ENCODE results near the gene ANKRD28. TPM values are rescaled to one million over a fixed set of nuclear protein-coding genes. Genes with fewer than 3 reads are reported as not detected.

ANKRD28 gene
- total RNA-seq, 6 experiments from 2014 or later, result 80.4 to 96.3 (median 90.4) TPM

- Mint-ChIP-seq H3K4me3 (no peak overlapping the region), H3K9me3 (peaks cover 20% of the 10 kb centered on the region), H3K27ac (no peak overlapping the region), H3K4me1 (ENCODE audit: low read depth) (peaks cover 6% of the 10 kb centered on the region; the same call in 1 of the 2 replicates), H3K36me3 (ENCODE audit: low read depth) (peaks cover 15% of the 10 kb centered on the region), H3K27me3 (ENCODE audit: insufficient read depth) (no peaks in the 10 kb centered on the region; the same call in 1 of the 2 replicates)
- no peak for DNase-seq
- no peak for TF ChIP-seq CTCF (IDR thresholded peaks at IDR 0.05)
Observed at GRCh38 chr3:15839568-15839967, 41.8 kb upstream of the ANKRD28 start.

DNA sequence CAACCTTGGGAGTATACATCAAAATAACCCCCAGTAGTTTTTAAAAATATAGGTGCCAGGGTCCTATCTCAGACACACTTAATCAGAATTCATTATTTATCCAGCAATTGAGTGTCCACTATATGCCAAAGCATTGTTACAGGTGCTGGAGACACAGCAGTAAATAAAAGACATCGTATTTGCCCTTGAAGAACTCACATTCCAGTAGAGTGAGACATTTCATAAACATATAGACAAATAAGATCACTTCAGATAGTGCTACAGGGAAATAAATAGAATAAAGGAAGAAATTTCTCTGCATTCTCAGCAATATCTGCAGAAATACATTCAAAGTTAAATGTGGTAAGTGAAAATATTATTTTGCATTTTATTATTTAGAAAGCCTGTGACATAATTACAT, 34.1 kb upstream of the ANKRD28 start:
- Mint-ChIP-seq H3K27me3 (ENCODE audit: insufficient read depth) (no peaks in the 10 kb centered on the region), H3K27ac (no peak overlapping the region), H3K4me3 (no peak overlapping the region), H3K9me3 (no peaks in the 10 kb centered on the region), H3K36me3 (ENCODE audit: low read depth) (no peaks in the 10 kb centered on the region), H3K4me1 (ENCODE audit: low read depth) (peaks cover 14% of the 10 kb centered on the region)
- DNase-seq, result no peak
- TF ChIP-seq CTCF (IDR thresholded peaks at IDR 0.05), result no peak

DNA sequence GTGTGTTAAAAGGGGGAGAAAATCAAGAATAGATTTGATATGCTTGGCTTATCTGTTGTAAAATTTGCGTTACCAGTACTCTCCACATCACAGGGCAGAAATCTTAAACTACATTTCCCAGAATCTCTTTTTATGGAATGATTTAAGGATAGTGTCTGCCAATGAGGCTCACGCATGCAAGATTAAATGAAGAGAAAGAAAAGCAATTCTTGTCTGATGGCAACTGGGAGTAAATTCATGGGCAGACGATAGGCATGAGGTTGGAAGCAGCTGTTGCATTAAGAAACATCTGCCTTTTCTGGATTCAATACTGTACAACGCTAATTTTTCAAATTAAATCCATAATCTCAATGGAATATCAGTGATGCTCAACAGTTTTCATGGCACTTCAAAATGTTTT, 27.2 kb upstream of the ANKRD28 start:
- H3K9me3 Mint-ChIP-seq, result no peaks in the 10 kb centered on the region
- H3K4me1 Mint-ChIP-seq (ENCODE audit: low read depth), result peaks cover 30% of the 10 kb centered on the region
- H3K36me3 Mint-ChIP-seq (ENCODE audit: low read depth), result no peaks in the 10 kb centered on the region
- H3K27ac Mint-ChIP-seq, result no peak overlapping the region
- no peak for TF ChIP-seq CTCF (IDR thresholded peaks at IDR 0.05)
- H3K27me3 Mint-ChIP-seq (ENCODE audit: insufficient read depth), result peaks cover 2% of the 10 kb centered on the region; the same call in 1 of the 2 replicates
- H3K4me3 Mint-ChIP-seq, result no peak overlapping the region
- DNase-seq, result no peak

- peaks cover 2% of the 10 kb centered on the region; the same call in 1 of the 2 replicates for H3K27me3 Mint-ChIP-seq (ENCODE audit: insufficient read depth)
- no peak overlapping the region for H3K4me3 Mint-ChIP-seq
- TF ChIP-seq CTCF (IDR thresholded peaks at IDR 0.05), result no peak
- H3K36me3 Mint-ChIP-seq (ENCODE audit: low read depth), result no peaks in the 10 kb centered on the region
- no peak for DNase-seq
- no peak overlapping the region for H3K27ac Mint-ChIP-seq
- H3K9me3 Mint-ChIP-seq, result no peaks in the 10 kb centered on the region
- H3K4me1 Mint-ChIP-seq (ENCODE audit: low read depth), result peaks cover 48% of the 10 kb centered on the region
Observed at GRCh38 chr3:15823092-15823491, 25.3 kb upstream of the ANKRD28 start.

DNA sequence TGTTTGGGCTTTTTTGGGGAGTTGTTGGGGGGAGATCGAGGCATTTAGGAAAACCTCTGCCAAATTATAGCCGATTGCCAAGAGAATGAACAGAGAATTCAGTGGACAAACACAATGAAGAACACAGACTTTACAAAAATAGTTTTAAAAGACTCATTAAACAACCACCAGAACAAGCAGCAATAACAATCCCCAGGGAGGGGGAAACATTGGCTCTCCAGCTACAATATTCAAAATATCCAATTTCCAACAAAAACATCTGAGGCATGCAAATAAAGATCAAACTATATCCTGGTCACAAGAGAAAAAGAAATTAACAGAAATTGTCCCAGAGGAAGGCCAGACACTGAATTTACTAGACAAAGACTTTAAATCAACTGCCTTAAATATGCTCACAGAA, 24.5 kb upstream of the ANKRD28 start:
- no peak overlapping the region for H3K4me3 Mint-ChIP-seq
- no peak overlapping the region for H3K27ac Mint-ChIP-seq
- no peak for TF ChIP-seq CTCF (IDR thresholded peaks at IDR 0.05)
- H3K27me3 Mint-ChIP-seq (ENCODE audit: insufficient read depth), result peaks cover 2% of the 10 kb centered on the region; the same call in 1 of the 2 replicates
- H3K4me1 Mint-ChIP-seq (ENCODE audit: low read depth), result peaks cover 56% of the 10 kb centered on the region
- DNase-seq, result no peak
- H3K9me3 Mint-ChIP-seq, result no peaks in the 10 kb centered on the region
- no peaks in the 10 kb centered on the region for H3K36me3 Mint-ChIP-seq (ENCODE audit: low read depth)

GRCh38 chr3:15820911-15821310, 23.1 kb upstream of the ANKRD28 start:
- no peak; the same call in 1 of the 2 replicates for TF ChIP-seq CTCF (IDR thresholded peaks at IDR 0.05)
- peaks cover 70% of the 10 kb centered on the region for H3K4me1 Mint-ChIP-seq (ENCODE audit: low read depth)
- no peak overlapping the region for H3K27ac Mint-ChIP-seq
- H3K36me3 Mint-ChIP-seq (ENCODE audit: low read depth), result no peaks in the 10 kb centered on the region
- no peak for DNase-seq
- no peaks in the 10 kb centered on the region for H3K9me3 Mint-ChIP-seq
- no peak overlapping the region for H3K4me3 Mint-ChIP-seq
- H3K27me3 Mint-ChIP-seq (ENCODE audit: insufficient read depth), result peaks cover 2% of the 10 kb centered on the region; the same call in 1 of the 2 replicates

Measured in HFFc6 (cell line).